OCI-LY3 (cell line): Measurements from ENCODE around the gene ZNF423.

Source experiments
- H2AFZ ChIP-seq: fragments of 200-600, 300-600 bp; shearing (Covaris generic); 2 replicates; pipeline ENCODE4 v1.6.0; 2014; ENCODE audit warnings: antibody characterized with exemption, low read depth, low read length
- H3K27ac ChIP-seq: fragments of 200-600, 300-600 bp; sonication (generic); 2 replicates; pipeline ENCODE4 v1.5.1; 2014; ENCODE audit warnings: mild to moderate bottlenecking, low read length, moderate library complexity, mixed read lengths
- H3K27me3 ChIP-seq: fragments of 200-600, 300-600 bp; sonication (generic); 2 replicates; pipeline ENCODE4 v1.6.1; 2014; ENCODE audit warnings: low read depth, low read length, mixed read lengths
- H3K36me3 ChIP-seq: fragments of 200-600, 300-600 bp; sonication (generic); replicated peaks from 2 replicates; pipeline ENCODE3; 2014; ENCODE audit warnings: low read depth, low read length, mixed read lengths
- H3K4me1 ChIP-seq: fragments of 300-600, 200-600 bp; sonication (generic); 2 replicates; pipeline ENCODE4 v1.6.1; 2014; ENCODE audit warnings: low read length, mixed read lengths
- H3K4me2 ChIP-seq: fragments of 200-600, 300-600 bp; sonication (generic); 2 replicates; pipeline ENCODE4 v1.6.1; 2014; ENCODE audit warnings: low read length, mixed read lengths
- H3K4me3 ChIP-seq: fragments of 300-600, 200-600 bp; sonication (generic); 2 replicates; pipeline ENCODE4 v1.5.1; 2014; ENCODE audit warnings: antibody characterized with exemption, mild to moderate bottlenecking, low read length, moderate library complexity
- H3K79me2 ChIP-seq: fragments of 300-600, 200-600 bp; shearing (Covaris generic); 2 replicates; pipeline ENCODE4 v1.6.1; 2014; ENCODE audit warnings: mild to moderate bottlenecking, low read length, mixed read lengths
- H3K9ac ChIP-seq: fragments of 300-600, 200-600 bp; shearing (Covaris generic); 2 replicates; pipeline ENCODE4 v1.6.0; 2014; ENCODE audit warnings: mild to moderate bottlenecking, low read length, moderate library complexity
- H3K9me3 ChIP-seq: fragments of 200-600, 300-600 bp; shearing (Covaris generic); 2 replicates; pipeline ENCODE4 v1.6.1; 2014; ENCODE audit warnings: low read length, mixed read lengths; ENCODE audit not compliant: insufficient read depth
- H4K20me1 ChIP-seq: fragments of 200-600, 300-600 bp; sonication (generic); 2 replicates; pipeline ENCODE4 v1.6.1; 2016; ENCODE audit warnings: low read length, mixed read lengths; ENCODE audit not compliant: insufficient read depth
- CTCF ChIP-seq: fragments of 200-600, 300-600 bp; sonication (generic); IDR thresholded peaks from 2 replicates; pipeline ENCODE4 v1.5.1; 2014; ENCODE audit warnings: antibody characterized with exemption, low read length, low read depth
- EZH2phosphoT487 ChIP-seq: fragments of 200-600 bp; shearing (Covaris generic); IDR thresholded peaks from 2 replicates; pipeline ENCODE4 v1.6.1; 2018; ENCODE audit warnings: antibody characterized with exemption, mixed run types, low read depth

The ZNF423 gene

GRCh38 chr16:49821614-49822282 is 34.2 kb downstream of the ZNF423 start:
- Histone ChIP-seq H3K4me3 (no peak overlapping the region), H3K9ac (no peak overlapping the region), H2AFZ (no peak overlapping the region), H3K27ac (no peak overlapping the region), H3K4me1 (no peaks in the 10 kb centered on the region), H4K20me1 (no peaks in the 10 kb centered on the region), H3K79me2 (no peaks in the 10 kb centered on the region), H3K36me3 (no peaks in the 10 kb centered on the region), H3K9me3 (no peaks in the 10 kb centered on the region), H3K27me3 (peaks cover 18% of the 10 kb centered on the region), H3K4me2 (no peak overlapping the region)
- no peak for TF ChIP-seq CTCF
- TF ChIP-seq EZH2phosphoT487: no peak

GRCh38 chr16:49821156-49821555 is 34.8 kb downstream of the ZNF423 start:
- no peaks in the 10 kb centered on the region for H3K9me3 ChIP-seq
- H3K27me3 ChIP-seq: peaks cover 13% of the 10 kb centered on the region
- H3K79me2 ChIP-seq: no peaks in the 10 kb centered on the region
- H3K4me3 ChIP-seq: no peak overlapping the region
- no peaks in the 10 kb centered on the region for H3K36me3 ChIP-seq
- no peak overlapping the region for H3K27ac ChIP-seq
- TF ChIP-seq EZH2phosphoT487: no peak
- no peak for TF ChIP-seq CTCF
- H3K9ac ChIP-seq: no peak overlapping the region
- H4K20me1 ChIP-seq: no peaks in the 10 kb centered on the region
- no peaks in the 10 kb centered on the region for H3K4me1 ChIP-seq
- H2AFZ ChIP-seq: no peak overlapping the region
- no peak overlapping the region for H3K4me2 ChIP-seq

- Histone ChIP-seq H3K9ac (no peak overlapping the region), H3K36me3 (no peaks in the 10 kb centered on the region), H3K9me3 (no peaks in the 10 kb centered on the region), H4K20me1 (no peaks in the 10 kb centered on the region), H3K4me1 (no peaks in the 10 kb centered on the region), H3K79me2 (no peaks in the 10 kb centered on the region), H2AFZ (no peak overlapping the region), H3K4me2 (no peak overlapping the region), H3K27me3 (peaks cover 7% of the 10 kb centered on the region; the same call in 1 of the 2 replicates), H3K4me3 (no peak overlapping the region), H3K27ac (no peak overlapping the region)
- TF ChIP-seq EZH2phosphoT487: no peak
These were observed 38.0 kb downstream of the ZNF423 start for GRCh38 chr16:49817754-49818507.

- Histone ChIP-seq H2AFZ (no peak overlapping the region), H3K4me1 (no peaks in the 10 kb centered on the region), H3K27me3 (peaks cover 3% of the 10 kb centered on the region; the same call in 1 of the 2 replicates), H3K4me3 (no peak overlapping the region), H3K9me3 (no peaks in the 10 kb centered on the region), H3K4me2 (no peak overlapping the region), H3K9ac (no peak overlapping the region), H3K79me2 (no peaks in the 10 kb centered on the region), H3K27ac (no peak overlapping the region), H3K36me3 (no peaks in the 10 kb centered on the region), H4K20me1 (no peaks in the 10 kb centered on the region)
- TF ChIP-seq CTCF (no peak), EZH2phosphoT487 (no peak)
These were observed 39.0 kb downstream of the ZNF423 start for GRCh38 chr16:49816875-49817274.
